ENCODE results near the gene GNAS.

- TF ChIP-seq, protein P1, sequence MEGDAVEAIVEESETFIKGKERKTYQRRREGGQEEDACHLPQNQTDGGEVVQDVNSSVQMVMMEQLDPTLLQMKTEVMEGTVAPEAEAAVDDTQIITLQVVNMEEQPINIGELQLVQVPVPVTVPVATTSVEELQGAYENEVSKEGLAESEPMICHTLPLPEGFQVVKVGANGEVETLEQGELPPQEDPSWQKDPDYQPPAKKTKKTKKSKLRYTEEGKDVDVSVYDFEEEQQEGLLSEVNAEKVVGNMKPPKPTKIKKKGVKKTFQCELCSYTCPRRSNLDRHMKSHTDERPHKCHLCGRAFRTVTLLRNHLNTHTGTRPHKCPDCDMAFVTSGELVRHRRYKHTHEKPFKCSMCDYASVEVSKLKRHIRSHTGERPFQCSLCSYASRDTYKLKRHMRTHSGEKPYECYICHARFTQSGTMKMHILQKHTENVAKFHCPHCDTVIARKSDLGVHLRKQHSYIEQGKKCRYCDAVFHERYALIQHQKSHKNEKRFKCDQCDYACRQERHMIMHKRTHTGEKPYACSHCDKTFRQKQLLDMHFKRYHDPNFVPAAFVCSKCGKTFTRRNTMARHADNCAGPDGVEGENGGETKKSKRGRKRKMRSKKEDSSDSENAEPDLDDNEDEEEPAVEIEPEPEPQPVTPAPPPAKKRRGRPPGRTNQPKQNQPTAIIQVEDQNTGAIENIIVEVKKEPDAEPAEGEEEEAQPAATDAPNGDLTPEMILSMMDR (IDR thresholded peaks at IDR 0.05): no peak
- no peak for TF ChIP-seq POLR2A (IDR thresholded peaks at IDR 0.05)
Measured at GRCh38 chr20:58815448-58815847, 37.1 kb upstream of the GNAS start.
